KBM-7 (cell line): ENCODE data around the gene IQCH.

Experiments used
- DNase-seq: peaks from one replicate; pipeline ENCODE4 v3.0.0-alpha.2; 2015
- in situ Hi-C: fragments of 300-500 bp; cut with MboI; formaldehyde crosslinking; loops from 2 replicates; pipeline ENCODE4 v1.14.3; 2020; ENCODE audit warnings: low sequenced_read_pairs, low pct_unique_long_range_greater_than_20kb, mixed read lengths

IQCH gene

GRCh38 chr15:67463488-67463887 lies 208.9 kb downstream of the IQCH start:
- DNase-seq: no peak
- in situ Hi-C loops: no loop called here

GRCh38 chr15:67465196-67465952 lies 210.8 kb downstream of the IQCH start:
- DNase-seq: peak; percentile 13
- in situ Hi-C loops: no loop called here

- DNase-seq: no peak
Measured at GRCh38 chr15:67468416-67468815, 213.8 kb downstream of the IQCH start.

GRCh38 chr15:67469680-67470079 lies 215.1 kb downstream of the IQCH start:
- no peak for DNase-seq
- in situ Hi-C loops: no loop called here

More at GRCh38 chr15:67468416-67468815, 213.8 kb downstream of the IQCH start:
- in situ Hi-C loops: no loop called here

GRCh38 chr15:67472957-67473356 lies 218.4 kb downstream of the IQCH start:
- in situ Hi-C loops: no loop called here
- no peak for DNase-seq

- in situ Hi-C loops: no loop called here
- no peak for DNase-seq
Measured at GRCh38 chr15:67474405-67475110, 220.0 kb downstream of the IQCH start.

- no peak for DNase-seq
- in situ Hi-C loops: no loop called here
Measured at GRCh38 chr15:67479781-67480505, 225.4 kb downstream of the IQCH start.

- no peak for DNase-seq
- in situ Hi-C loops: no loop called here
Measured at GRCh38 chr15:67480741-67481140, 226.2 kb downstream of the IQCH start.

GRCh38 chr15:67481680-67482079 lies 227.1 kb downstream of the IQCH start:
- in situ Hi-C loops: no loop called here

GRCh38 chr15:67495585-67495984 lies 241.0 kb downstream of the IQCH start:
- no peak for DNase-seq
- in situ Hi-C loops: no loop called here

More at GRCh38 chr15:67481680-67482079, 227.1 kb downstream of the IQCH start:
- DNase-seq: no peak

GRCh38 chr15:67501177-67501835 lies 246.7 kb downstream of the IQCH start:
- in situ Hi-C loops: no loop called here

GRCh38 chr15:67501836-67502461 lies 247.4 kb downstream of the IQCH start:
- in situ Hi-C loops: no loop called here
- DNase-seq: no peak

More at GRCh38 chr15:67501177-67501835, 246.7 kb downstream of the IQCH start:
- peak; percentile 53 for DNase-seq

GRCh38 chr15:67504056-67504455 lies 249.5 kb downstream of the IQCH start:
- in situ Hi-C loops: no loop called here
- DNase-seq: no peak

GRCh38 chr15:67504796-67505195 lies 250.2 kb downstream of the IQCH start:
- in situ Hi-C loops: no loop called here
- no peak for DNase-seq

GRCh38 chr15:67505675-67506572 lies 251.3 kb downstream of the IQCH start:
- in situ Hi-C loops: no loop called here
- peak; percentile 64 for DNase-seq

GRCh38 chr15:67506775-67507747 lies 252.5 kb downstream of the IQCH start:
- in situ Hi-C loops: no loop called here
- no peak for DNase-seq

- no peak for DNase-seq
- in situ Hi-C loops: no loop called here
Measured at GRCh38 chr15:67508407-67508806, 253.8 kb downstream of the IQCH start.
